H1 (cell line): ENCODE results near the gene ATOH8. TPM values are rescaled to one million over a fixed set of nuclear protein-coding genes. Genes with fewer than 3 reads are reported as not detected.

Source experiments
- BRCA1 ChIP-seq: IDR thresholded peaks from 2 replicates; pipeline ENCODE4 v1.6.1; 2012; ENCODE audit warnings: low read depth, low read length, improper control_type of control experiment
- KDM1A ChIP-seq: fragments of 200-600, 300-600 bp; sonication (generic); IDR thresholded peaks from 2 replicates; pipeline ENCODE4 v1.7.1; 2016; ENCODE audit warnings: mild to moderate bottlenecking, low read length, borderline replicate concordance
- SRF ChIP-seq: IDR thresholded peaks from 2 replicates; pipeline ENCODE4 v1.6.1; 2011; ENCODE audit warnings: mild to moderate bottlenecking, low read depth, low read length, moderate library complexity
- polyA plus RNA-seq, 7 experiments: library from polyadenylated mRNA; depleted of rRNA in 3 of 7; stranded (reverse) in 5 of 7; unstranded in 2 of 7; fragments of >200 nt in 5 of 7; fragments of 200-250 nt in 2 of 7; gene quantifications; 1 replicate in 5 of 7; 2 replicates in 1 of 7; 4 replicates in 1 of 7; pipeline versions ENCODE4 v1.2.1 to v1.2.3, GENCODE V29; 2011 to 2013; ENCODE audit warnings: missing spikeins in 2 of 7, mixed read lengths in 2 of 7
- total RNA-seq: library from RNA; stranded (reverse); fragmentation: NEBNext Ultra II Directional; extraction: Animal tissue kit (Norgen Biotek cat#: 25700); gene quantifications from 2 replicates; pipeline ENCODE4 v1.2.1, GENCODE V29; 2021

Gene ATOH8
- total and polyA plus RNA-seq, 2 of the 8 experiments (the other 6 are each of a cell fraction or from before 2014, with no cell fraction given), result 0.50 to 0.53 TPM

DNA sequence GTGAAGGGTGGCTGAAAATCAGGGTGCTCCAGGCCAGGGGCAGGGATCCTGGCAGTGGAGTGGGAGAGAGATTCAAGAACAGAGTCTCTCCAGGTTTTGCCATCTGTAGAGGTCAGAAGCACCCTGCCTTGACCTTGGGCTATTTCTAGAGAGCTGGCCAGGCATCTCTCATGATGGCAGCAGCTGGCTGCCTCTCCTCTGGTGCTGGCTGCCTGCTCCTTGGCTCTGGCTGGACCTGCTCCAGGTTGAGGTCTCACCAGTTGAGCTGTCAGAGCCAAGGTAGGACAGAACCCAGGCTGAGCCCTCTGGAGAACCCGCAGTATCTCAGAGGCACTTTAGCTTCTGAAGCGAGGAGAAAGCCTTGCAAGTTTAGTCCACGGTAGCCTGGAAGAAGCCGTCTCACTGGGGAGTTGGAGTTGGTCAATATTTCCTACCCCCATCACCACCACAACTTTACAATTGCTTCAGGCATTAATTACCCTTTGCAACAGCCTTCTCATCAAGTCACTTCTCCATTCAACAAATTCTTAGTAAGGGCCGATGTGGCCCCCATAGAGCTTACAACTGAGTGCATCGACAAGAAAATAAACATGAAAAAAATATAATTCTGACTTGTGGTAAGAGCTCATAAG lies 34.1 kb upstream of the ATOH8 start (continued):
- TF ChIP-seq KDM1A (no peak), SRF (no peak), BRCA1 (no peak)
